HG03066 (cell line): ENCODE measurements around the gene KIF26B.

Experiments used
- ATAC-seq: cut with Tn5 transposase; IDR thresholded peaks from one replicate; pipeline ENCODE4 v1.9.1; 2021; ENCODE audit warnings: low read depth; ENCODE audit not compliant: unreplicated experiment

KIF26B gene

DNA sequence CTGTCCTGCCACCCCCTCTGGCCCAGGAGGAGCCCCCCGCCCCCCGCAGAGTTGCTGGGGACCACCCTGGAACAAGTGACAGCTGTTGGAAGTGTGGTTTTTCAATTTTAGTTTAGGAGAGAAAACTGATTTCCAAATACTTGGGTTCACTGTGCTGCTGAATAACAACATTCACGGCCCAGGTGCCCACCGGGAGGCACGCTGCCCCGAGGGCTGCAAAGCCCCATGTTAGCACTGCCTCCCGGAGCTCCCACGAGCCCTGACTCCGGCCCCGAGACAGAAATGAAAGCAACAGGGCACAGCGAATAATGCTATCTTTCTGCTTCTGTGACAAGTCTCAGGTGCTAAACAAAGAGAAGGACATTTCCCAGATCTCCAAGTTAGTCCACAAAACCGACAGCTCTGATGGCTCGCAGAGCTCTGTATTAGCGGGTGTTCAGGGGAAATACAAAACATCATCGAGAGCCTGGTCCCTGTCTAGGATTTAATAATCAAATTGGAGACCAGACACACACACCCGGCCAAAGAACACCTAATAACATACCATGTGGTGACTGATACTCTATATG lies 451.5 kb downstream of the KIF26B start:
- ATAC-seq, result no peak

DNA sequence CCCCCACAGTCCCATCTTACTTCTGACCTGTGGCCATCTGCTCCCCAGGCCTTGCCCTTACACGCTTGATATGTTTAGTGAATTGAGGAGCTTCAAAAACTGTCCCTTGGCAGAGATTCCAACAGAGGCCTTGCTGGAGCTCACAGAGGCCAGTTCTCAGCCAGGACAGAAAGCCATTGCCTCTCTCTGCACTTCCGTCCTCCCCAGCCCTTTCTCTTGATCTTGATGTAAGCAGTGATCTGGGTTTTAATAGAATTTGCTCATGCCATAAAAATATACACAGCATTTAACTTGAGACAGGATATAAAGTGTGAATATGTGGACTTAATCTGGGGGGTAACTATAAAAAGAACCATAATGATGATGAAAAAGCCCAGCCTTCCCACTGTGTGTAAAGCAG lies 453.5 kb downstream of the KIF26B start:
- ATAC-seq, result no peak

DNA sequence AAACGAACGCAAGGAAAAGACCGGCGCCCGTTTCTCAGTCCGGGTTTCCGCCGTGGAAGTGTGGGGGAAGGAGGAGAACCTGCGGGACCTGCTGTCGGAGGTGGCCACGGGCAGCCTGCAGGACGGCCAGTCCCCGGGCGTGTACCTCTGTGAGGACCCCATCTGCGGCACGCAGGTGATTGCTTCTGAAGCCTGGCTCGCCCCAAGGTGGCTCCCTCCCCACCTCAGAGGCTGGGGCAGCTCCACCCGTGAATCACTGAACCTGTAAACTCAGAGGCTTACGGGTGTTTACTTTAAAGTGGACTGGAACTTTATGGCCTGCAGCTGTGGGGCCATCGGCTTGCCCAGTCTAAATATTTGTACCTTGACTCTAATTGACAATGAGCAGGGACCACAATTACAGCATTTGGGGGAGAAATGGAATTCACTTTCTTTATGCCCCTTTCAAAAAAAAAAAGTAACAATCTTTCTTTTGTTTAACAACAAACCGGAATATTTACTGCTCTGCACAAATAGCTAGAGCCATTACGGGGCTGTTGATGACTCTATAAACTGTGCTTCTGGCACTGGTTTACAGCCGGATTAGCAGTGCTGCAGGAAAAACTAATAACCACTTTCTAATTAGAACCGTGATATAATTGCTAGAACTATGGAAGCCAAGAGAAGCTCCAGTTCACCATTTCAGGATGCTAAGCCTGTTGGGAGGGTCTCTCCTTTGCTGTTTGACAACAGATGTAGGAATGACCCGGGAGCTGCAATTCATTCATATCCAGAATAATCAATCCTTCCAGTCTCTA lies 454.8 kb downstream of the KIF26B start:
- no peak for ATAC-seq

DNA sequence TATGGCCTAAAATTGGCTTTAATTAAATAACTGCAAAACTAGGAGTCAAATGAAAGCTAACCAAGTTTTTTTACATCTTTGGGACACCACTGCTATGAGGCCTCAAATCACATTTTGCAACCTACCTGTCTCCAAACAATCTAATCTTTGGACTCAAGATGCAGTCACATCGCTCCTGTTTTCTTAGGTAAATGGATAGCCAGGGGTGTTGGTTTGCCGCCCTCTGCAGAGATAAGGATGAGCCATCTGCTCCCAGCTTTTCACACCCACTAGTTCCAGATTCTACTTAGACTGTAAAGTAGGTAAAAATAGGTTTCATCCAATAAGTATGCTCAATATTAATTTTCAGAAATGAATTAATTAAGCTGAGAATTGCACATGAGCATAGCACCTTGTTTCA lies 456.5 kb downstream of the KIF26B start:
- no peak for ATAC-seq

DNA sequence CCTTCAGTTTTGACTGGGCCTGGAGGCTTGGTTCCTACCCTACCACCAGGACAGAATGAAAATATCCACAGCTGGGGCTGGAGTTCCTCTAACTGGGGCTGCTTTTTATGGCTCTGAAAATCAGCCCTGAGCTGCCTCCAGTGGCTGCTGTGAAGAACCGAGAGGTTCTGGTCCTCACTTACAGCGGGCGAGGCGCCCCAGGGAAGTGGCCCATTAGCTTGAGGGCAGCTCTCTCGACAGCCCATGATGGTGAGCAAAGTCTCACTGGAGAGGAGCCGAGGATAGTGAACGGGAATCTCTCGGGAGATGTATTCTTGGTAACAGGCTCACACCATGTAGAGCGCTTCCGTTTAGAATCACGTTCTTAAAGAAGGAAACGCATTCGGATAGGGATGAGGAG lies 459.7 kb downstream of the KIF26B start:
- no peak for ATAC-seq

DNA sequence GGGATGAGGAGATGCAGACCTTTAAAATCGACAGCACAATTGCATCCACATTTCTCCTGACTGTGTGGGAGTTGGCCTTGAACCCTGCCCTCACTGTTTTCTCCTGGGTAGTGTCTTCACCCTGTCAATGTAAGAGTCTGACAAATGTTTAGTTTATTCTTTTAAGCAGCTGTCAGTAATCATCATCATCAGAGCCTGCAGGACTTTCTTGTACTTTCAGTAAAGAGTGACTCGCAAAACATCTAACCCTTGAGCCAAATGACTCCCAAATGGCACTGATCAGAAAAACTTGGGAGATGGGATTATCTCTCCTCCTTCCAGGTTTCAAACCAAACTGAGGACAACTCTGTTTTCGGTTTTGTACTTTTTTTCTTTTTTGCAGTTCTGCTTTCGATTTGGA lies 460.2 kb downstream of the KIF26B start:
- no peak for ATAC-seq

DNA sequence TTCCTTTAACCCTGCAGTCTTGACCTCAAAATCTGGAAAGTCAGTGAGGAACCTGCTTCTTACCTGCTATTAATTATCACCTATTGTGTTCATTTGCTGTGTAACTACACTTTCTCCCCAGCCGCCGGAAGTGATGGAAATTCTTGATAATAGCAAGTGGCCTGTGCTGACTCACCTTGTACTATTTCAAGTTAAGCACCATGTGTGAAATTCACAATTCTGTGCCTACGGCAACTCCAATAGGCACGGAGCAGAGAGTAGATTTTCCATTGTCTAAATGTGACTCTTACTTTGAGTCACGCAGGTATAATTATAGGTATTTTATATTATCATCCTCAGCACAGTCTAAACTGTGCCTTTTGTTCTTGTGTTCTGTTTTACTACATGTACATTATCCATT lies 466.8 kb downstream of the KIF26B start:
- ATAC-seq, result no peak

DNA sequence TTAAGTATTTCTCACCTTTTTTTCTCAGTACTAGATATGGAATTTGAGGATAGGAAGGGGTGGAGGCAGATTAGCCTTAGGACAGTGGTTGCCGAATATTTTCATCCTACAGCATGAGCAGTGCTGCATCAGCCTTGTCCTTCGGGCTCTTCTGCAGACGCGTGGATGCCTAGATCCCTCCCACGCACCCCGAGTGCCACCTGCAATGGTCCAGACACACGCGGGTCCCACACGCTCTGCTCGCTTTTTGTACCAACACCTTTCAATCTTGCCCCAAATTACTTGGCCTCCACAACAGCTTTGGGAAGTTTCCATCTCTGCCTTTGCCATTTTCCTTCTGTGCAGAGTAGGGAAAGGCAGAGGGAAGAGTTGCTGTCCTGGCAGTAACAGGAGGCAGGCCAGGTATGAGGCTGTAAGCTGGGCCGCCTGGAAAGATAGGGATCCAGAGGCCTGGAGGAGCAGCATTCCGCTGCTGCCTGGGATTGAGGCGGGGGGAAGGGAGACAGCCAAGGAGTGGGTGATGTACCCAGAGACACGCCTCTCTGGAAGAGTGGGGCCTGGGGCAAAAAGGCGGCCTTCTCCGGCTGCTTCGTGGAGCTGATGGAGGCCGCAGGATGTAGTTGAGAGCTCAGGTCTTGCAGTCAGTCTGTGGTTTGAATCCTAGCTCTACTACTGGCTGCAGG lies 467.7 kb downstream of the KIF26B start:
- ATAC-seq, result no peak

DNA sequence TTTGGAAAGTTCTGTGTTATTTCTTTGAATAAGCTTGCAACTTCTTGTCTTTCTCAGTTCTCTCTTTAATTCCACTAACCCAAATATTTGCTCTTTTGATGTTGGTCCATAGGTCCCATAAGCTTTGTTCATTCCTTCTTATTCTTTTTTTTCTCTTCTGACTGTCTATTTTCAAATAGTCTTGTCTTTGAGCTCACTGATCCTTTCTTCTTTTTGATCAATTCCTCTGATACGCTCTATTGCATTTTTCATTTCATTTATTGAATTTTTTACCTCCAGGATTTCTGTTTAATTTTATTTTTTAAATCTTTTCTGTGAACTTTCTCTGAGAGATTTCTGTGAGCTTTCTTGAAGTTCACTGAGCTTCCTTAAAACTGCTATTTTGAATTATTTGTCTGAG lies 486.6 kb downstream of the KIF26B start:
- ATAC-seq, result no peak

DNA sequence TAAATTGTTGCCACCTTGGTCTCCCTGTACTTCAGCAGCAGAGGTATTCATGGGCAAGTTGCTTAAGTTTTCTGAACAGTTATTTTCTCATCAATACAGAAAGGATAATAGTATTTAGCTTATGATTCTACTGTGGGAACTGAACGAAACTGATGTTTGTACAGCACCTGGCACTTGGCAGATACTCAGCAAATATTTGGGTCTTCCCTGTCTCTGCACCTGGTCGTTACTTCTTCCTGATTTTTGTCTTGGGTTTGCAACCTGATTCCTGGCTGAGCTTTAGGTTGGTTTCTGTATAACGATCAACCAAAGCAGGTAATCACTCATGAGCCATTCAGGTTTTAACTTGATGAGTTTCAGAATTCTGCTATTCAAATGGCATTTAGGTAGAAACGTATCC lies 490.6 kb downstream of the KIF26B start:
- ATAC-seq, result peak; percentile 6

DNA sequence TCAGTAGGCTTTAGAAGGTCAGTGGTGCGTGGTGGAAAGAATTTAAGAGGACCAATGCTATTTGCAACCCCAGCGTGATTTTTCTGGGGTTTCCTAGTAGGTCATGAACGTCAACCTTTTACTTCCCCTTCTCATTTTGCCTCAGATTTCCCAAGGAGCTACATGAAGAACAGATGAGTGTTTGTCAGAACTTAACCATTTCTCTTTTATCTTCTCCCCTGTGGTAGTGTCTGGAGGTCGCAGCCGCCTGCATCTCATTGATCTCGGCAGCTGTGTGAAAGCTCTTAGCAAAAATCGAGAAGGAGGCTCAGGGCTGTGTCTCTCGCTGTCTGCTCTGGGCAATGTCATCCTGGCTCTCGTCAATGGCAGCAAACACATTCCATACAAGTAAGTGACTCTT lies 491.1 kb downstream of the KIF26B start:
- ATAC-seq, result peak; percentile 45

DNA sequence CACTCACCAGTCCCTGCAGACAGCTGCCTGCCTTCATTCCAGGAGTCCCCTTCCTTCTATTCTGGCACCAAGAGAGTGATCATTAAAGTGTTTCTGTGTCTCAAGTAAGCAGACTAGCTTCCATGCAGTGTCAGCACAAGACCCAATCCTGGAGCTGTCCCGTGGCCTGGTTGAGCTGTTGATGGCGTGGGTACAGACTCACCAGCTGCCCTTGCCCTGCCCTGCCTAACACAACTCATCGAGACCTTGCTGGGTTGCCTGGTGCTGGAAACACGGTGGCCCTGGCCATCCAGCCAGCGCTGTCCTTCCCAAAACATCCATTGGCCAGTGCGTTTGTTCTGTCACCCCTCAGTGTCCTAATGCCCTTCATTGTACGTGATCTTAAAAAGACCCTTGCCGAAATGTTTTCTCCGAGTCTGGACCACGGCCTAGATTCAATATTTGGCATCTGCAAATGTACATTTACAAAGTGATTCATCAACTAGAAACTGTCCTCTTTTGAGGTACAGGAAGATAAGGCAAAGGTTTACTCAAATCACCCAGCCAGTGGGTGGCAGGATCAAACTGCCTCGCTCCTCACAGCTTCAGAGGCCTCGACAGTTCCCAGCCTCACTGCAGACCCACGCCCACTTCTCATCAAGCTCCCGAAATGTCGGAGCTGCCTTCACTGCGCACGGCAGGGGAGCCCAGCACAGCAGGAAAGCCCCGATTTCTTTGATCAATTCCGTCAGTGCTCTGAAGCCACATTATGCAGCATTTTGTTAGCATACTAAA lies 494.2 kb downstream of the KIF26B start:
- ATAC-seq, result no peak

DNA sequence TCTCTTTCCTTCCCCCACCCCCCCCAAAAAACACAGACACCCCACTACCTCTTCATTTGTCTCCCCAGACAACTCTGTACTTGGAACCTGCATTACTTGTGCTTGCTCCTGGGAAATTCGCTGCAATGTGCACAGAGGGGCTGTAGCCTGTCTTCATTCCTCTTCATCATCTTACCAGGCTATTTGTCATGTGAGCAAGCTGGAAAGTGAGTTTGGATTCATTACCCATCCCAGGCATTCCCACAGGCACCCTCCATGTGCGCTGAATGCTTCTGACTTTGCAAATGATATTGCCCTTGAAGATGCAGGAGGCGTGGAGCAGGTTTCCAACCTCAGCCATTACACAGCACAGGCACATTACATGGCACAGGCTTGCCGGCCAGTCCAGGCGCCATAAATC lies 494.9 kb downstream of the KIF26B start:
- no peak for ATAC-seq

DNA sequence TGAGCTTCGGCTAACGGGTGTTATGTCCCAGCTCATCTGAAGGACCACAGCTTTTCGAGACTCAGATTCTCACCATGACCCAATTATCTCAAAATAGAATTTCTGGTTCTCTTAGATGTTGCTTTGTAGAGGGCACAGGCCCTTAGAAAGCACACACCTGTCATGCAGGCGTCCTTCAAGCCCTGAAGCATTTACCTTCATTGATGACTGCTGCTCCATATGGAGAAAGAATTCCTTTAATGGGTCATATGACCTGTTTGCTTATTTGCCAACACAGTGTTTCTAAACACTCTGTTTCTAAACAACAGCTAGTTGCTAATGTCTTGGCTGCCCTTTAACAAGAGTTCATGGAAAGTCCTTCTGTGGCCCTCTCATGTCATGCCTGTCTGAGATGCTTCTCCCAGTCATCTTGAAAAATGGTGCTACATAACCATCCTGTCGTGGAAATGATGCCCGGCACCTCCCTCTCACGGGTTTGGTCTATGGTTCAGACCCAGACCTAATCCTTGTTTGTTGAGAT lies 495.7 kb downstream of the KIF26B start:
- ATAC-seq, result no peak

DNA sequence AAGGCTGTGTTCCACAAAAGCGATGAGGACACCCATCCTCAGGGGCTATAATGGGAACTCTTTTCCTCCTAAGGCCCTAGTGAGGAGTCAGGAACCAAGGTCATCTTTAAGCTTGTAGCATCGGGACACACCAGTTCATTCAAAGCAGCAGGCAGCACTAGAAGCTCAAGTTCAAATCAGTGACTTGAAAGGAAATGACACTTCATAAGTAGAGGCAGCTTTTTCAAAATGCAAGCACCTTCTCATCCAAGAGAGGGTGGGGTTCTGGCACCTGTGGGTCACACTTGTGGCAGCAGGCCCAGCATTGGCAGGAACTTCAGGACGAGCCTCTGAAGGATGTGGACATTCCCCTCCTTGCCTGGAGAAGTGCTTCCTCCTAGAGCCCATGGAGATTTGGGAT lies 496.3 kb downstream of the KIF26B start:
- ATAC-seq, result no peak

DNA sequence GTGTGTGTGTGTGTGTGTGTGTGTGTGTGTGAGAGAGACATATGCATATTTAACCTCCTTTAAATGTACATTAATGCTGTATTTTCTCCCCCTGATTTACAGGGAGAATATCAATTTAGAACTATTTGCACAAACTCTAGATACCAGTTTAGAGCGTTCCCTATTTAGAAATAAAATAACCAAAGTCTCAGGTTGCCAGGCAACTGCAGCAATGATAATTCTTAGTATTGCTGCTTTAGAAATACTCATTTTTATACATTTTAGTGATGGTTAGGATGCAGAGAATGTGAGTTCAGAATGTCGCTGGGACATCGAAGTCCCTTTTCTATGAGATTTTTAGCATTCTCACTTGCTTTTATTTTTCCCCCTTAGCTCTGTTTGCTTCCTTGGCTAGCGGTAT lies 497.3 kb downstream of the KIF26B start:
- no peak for ATAC-seq

DNA sequence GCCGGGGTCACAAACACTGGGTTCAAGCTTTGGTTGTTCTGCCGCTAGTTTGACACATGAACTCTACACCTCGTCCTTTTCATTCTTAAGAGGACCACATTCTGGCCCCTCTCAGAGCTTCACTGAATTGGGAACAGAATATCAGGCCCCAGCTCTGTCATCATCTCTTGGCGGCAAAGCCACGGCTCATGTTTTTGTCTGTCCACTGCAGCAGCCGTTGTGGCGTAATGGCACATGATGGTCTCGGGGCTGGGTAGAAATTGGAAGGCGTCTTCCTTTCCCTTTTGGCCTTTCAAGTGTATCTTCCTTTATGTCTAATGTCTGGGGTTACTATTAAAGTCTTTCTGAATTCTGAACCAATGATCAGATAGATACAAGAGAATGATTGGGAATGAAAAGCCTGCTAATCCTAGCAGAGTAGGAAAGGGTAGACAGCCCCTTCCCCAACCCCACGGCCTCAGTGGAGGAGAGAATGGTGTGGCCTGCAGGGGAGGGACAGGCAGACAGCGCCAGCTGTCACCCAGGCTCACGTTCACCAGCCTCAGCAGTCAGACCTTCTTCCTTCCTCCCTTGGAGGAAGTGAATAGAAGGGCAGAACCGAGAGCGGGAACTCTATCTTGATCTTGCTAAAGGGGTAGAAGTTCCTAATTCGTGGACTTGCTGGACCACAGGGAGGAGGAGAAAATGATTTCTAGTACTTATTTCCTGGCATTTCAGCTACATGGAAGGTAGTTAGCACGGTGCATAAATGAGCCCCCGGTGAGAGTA lies 498.1 kb downstream of the KIF26B start:
- no peak for ATAC-seq

DNA sequence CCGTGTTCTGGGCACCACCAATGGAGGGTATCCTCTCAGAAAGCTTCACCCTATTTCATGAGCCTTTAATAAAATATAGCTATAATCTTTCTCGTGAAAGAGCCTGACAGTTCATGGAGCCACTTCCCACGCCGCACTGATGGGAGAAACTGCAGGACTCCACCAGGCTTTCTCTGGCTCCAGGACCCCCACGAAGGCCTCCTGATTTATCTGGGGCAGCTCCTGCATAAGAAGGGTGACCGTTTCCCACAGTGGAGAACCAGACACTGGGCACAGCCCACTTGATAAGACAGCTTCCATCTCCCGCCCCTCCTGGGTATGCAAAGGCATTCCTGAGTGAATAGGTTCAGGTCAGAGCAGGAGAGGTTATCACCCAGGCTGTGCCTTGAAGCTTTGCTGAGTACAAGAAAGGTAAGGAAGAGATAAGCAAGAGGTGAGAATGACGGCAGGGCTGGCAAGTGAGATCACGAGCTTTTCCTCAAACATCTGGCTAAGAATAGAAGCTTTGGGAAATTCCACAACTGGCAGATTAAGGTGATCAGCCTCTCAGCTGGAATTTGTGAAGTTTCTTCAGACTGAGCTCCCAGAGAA lies 499.8 kb downstream of the KIF26B start:
- ATAC-seq, result no peak

DNA sequence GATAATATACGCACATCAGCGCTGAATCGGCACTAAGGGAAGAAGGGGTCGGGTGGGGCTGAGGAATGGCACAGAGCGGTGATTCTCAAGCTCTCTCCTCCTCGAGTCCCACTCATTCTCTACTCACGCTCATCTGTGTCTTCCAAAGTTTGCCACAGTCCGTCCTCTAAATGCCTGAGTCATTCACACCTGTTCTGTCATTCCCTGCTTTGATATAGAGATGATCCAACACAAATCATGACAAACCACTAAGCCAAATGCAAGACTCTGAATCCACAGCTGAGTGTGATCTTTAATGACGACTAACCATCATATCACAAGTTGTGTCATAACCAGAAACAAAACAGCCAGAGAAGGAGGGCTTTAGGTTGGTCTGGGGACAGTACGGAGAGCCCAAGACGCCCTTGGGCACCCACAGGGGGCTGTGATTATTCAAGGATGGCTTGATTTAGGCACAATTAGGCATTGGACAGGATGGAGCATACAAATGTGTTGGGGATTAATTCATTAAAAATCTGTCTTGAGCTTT lies 501.5 kb downstream of the KIF26B start:
- no peak for ATAC-seq

DNA sequence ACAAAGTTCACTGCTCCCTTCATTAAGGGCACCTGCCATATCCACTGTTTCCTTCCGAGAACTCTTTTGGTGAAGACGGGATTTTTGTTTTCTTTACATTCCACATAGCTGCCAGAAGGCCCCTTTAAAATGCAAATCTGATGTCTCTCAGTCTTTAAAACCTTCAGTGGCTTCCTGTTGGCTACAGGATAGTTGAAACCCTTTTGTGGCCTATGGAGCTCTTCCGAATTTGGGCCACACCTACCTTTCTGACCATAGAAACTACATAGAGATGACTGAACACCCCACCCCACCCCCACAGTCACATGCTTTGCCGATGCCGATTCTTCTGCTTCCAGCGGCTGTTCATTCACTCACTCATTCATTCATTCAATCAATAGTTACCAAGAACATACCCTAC lies 502.6 kb downstream of the KIF26B start:
- ATAC-seq, result no peak
